ENCODE measurements around the gene KCNIP1.
A peak's percentile ranks its signal among the peaks of the same experiment; 100 is the strongest.

KCNIP1 gene

DNA sequence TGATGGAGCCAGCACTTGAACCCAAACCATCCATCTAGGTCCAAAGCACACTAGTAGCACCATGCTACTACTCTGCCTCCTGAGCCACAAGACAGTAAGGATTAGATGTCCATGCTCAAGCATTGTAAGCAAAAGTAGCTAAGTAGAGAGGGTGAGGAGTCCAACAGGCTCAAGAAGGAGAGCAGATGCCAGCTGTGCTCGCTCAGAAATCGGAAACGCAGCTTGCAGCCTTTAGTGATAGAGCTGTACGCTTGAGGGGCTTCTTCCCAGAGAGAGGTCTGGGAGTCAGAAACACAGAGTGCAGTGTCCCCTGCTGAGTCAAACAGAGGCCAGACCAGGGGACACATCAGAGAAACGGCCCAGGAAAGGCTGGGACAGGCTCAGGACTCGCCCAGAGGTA is 247.0 kb downstream of the KCNIP1 start:
- no peak for TF ChIP-seq EGR1 (IDR thresholded peaks at IDR 0.05)
- no peak for TF ChIP-seq NFIC (IDR thresholded peaks at IDR 0.05)
- TF ChIP-seq, protein P1, sequence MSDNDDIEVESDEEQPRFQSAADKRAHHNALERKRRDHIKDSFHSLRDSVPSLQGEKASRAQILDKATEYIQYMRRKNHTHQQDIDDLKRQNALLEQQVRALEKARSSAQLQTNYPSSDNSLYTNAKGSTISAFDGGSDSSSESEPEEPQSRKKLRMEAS (IDR thresholded peaks at IDR 0.05): no peak
- no peak for TF ChIP-seq TAF1 (IDR thresholded peaks at IDR 0.05; ENCODE audit: low read depth)
- no peak for TF ChIP-seq EP300 (IDR thresholded peaks at IDR 0.05; ENCODE audit: borderline replicate concordance)
- TF ChIP-seq, protein P2, sequence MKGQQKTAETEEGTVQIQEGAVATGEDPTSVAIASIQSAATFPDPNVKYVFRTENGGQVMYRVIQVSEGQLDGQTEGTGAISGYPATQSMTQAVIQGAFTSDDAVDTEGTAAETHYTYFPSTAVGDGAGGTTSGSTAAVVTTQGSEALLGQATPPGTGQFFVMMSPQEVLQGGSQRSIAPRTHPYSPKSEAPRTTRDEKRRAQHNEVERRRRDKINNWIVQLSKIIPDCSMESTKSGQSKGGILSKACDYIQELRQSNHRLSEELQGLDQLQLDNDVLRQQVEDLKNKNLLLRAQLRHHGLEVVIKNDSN (IDR thresholded peaks at IDR 0.05): no peak
- no peak for TF ChIP-seq ZBTB7A (IDR thresholded peaks at IDR 0.05; ENCODE audit: low read depth)
- no peak for TF ChIP-seq RAD21 (IDR thresholded peaks at IDR 0.05; ENCODE audit: low read depth)
- TF ChIP-seq, protein P3, sequence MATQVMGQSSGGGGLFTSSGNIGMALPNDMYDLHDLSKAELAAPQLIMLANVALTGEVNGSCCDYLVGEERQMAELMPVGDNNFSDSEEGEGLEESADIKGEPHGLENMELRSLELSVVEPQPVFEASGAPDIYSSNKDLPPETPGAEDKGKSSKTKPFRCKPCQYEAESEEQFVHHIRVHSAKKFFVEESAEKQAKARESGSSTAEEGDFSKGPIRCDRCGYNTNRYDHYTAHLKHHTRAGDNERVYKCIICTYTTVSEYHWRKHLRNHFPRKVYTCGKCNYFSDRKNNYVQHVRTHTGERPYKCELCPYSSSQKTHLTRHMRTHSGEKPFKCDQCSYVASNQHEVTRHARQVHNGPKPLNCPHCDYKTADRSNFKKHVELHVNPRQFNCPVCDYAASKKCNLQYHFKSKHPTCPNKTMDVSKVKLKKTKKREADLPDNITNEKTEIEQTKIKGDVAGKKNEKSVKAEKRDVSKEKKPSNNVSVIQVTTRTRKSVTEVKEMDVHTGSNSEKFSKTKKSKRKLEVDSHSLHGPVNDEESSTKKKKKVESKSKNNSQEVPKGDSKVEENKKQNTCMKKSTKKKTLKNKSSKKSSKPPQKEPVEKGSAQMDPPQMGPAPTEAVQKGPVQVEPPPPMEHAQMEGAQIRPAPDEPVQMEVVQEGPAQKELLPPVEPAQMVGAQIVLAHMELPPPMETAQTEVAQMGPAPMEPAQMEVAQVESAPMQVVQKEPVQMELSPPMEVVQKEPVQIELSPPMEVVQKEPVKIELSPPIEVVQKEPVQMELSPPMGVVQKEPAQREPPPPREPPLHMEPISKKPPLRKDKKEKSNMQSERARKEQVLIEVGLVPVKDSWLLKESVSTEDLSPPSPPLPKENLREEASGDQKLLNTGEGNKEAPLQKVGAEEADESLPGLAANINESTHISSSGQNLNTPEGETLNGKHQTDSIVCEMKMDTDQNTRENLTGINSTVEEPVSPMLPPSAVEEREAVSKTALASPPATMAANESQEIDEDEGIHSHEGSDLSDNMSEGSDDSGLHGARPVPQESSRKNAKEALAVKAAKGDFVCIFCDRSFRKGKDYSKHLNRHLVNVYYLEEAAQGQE (IDR thresholded peaks at IDR 0.05; ENCODE audit: low read depth): no peak
- no peak for TF ChIP-seq FOXM1 (IDR thresholded peaks at IDR 0.05; ENCODE audit: borderline replicate concordance, low read depth)

DNA sequence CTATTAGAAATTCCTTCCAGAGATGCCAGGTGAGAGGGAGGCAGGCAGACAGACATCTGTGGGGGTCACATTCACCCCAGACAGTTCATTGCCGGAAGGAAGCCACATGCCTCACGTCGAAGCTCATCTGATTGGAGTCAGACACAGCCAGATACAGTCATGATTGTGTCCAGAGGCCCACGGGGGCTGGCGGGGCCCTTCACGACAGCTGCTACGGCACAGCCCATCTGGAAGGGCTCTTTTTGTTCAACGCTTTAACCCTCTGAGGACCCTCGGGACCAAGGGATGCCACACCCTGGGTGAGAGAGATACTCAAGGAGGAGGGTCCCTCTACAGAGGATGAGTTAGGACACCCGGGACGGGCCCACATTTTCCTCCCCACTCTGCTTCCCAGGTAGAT is 247.8 kb downstream of the KCNIP1 start:
- TF ChIP-seq, protein P3 (IDR thresholded peaks at IDR 0.05; ENCODE audit: low read depth): no peak
- no peak for TF ChIP-seq TAF1 (IDR thresholded peaks at IDR 0.05; ENCODE audit: low read depth)
- TF ChIP-seq TEAD4 (IDR thresholded peaks at IDR 0.05): no peak
- TF ChIP-seq RAD21 (IDR thresholded peaks at IDR 0.05; ENCODE audit: low read depth): no peak
- TF ChIP-seq NFIC (IDR thresholded peaks at IDR 0.05): no peak
- TF ChIP-seq, protein P1 (IDR thresholded peaks at IDR 0.05): no peak
- TF ChIP-seq EP300 (IDR thresholded peaks at IDR 0.05; ENCODE audit: borderline replicate concordance): no peak

DNA sequence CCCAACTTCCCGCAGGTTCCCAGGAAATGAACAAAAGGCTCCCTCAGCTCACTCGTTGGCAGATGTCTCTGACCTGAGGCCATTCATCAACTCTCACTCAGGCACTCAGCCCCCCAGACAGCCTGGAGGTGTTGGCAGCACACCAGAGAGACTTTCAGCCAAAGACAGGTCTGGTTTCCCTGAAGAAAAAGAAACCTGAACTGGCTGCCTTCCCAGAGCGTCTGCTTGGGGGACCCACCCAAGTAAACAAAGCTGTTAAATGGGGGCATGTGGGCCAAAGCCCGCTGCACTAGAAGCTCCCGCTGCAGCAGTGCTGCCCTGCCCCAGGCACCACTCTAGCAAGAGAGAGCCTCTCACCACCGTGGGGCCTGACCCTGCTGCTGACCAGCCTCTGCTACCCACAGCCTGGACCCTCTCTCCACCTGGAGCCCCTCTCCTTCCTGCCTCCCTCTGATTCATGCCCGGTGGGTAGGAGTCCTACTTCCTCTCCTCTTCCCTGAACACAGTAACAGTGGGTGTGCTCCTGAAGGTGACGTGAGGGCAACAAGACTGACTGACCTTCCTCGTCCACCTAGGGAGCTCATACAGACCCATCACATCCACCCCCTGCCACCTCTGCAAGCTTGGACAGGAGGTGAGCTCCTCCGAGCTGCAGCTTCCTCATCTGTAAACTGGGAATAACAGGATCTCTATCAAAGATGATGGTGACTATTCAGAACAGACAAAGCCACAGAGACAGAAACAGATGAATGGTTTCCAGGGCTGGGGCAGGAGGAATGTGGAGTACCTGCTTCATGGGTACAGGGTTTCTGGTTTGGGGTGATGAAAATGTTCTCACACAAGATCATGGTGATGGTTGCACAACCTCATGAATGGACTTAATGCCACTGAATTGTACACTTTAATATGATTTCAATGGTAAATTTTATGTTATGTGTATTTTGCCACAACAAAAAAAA is 248.7 kb downstream of the KCNIP1 start:
- TF ChIP-seq TEAD4 (IDR thresholded peaks at IDR 0.05): peak; percentile 58
- TF ChIP-seq TCF12 (IDR thresholded peaks at IDR 0.05; ENCODE audit: low read depth): peak; percentile 81
- peak; percentile 93 for TF ChIP-seq NFIC (IDR thresholded peaks at IDR 0.05)
- TF ChIP-seq ZBTB7A (IDR thresholded peaks at IDR 0.05; ENCODE audit: low read depth): no peak; the same call in 1 of the 2 replicates
- no peak for TF ChIP-seq YY1 (IDR thresholded peaks at IDR 0.05; ENCODE audit: low read depth)
- peak; percentile 50 for TF ChIP-seq CEBPB (IDR thresholded peaks at IDR 0.05)
- TF ChIP-seq, protein P2 (IDR thresholded peaks at IDR 0.05): no peak
- TF ChIP-seq, protein P3 (IDR thresholded peaks at IDR 0.05; ENCODE audit: low read depth): no peak
- TF ChIP-seq TAF1 (IDR thresholded peaks at IDR 0.05; ENCODE audit: low read depth): no peak
- TF ChIP-seq, protein P1 (IDR thresholded peaks at IDR 0.05): peak; percentile 65
- TF ChIP-seq RAD21 (IDR thresholded peaks at IDR 0.05; ENCODE audit: low read depth): no peak
- TF ChIP-seq EGR1 (IDR thresholded peaks at IDR 0.05): no peak
- peak; percentile 89 for TF ChIP-seq EP300 (IDR thresholded peaks at IDR 0.05; ENCODE audit: borderline replicate concordance)
- TF ChIP-seq FOXM1 (IDR thresholded peaks at IDR 0.05; ENCODE audit: borderline replicate concordance, low read depth): no peak; the same call in 1 of the 2 replicates
- no peak for TF ChIP-seq CREB1 (IDR thresholded peaks at IDR 0.05; ENCODE audit: low read depth)

DNA sequence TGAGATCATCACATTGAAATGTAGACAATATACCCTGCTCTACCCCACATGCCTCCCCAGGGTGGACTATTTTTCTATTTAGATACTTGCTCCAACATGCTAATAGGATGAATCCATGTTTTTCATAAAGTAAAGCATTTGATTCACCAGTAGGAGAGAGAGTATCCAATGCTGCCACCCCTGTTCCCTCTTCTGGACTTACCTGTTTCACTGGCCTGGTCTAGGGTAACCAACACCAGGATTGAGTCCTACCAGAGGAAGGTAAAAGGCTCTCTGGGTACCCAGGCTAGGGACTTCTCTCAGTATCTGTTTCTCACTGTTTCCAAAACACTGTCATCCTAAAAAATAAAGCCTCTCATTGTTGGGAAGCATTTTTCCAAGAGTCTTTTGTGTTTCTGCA is 249.5 kb downstream of the KCNIP1 start:
- TF ChIP-seq CREB1 (IDR thresholded peaks at IDR 0.05; ENCODE audit: low read depth): no peak
- TF ChIP-seq TEAD4 (IDR thresholded peaks at IDR 0.05): no peak
- TF ChIP-seq, protein P1 (IDR thresholded peaks at IDR 0.05): no peak
- TF ChIP-seq RAD21 (IDR thresholded peaks at IDR 0.05; ENCODE audit: low read depth): no peak
- no peak for TF ChIP-seq YY1 (IDR thresholded peaks at IDR 0.05; ENCODE audit: low read depth)
- TF ChIP-seq TAF1 (IDR thresholded peaks at IDR 0.05; ENCODE audit: low read depth): no peak
- TF ChIP-seq, protein P2 (IDR thresholded peaks at IDR 0.05): no peak
- TF ChIP-seq NFIC (IDR thresholded peaks at IDR 0.05): no peak

All from Ishikawa (cell line).